ENCODE measurements around the gene BCAS3. TPM values are rescaled to one million over a fixed set of nuclear protein-coding genes. Genes with fewer than 3 reads are reported as not detected.

BCAS3 gene
- total RNA-seq, 1 experiment from 2014 or later: 26.3 TPM

- no peak overlapping the region for H3K27ac ChIP-seq (ENCODE audit: low read depth, low read length)
- BruUV-seq (replicated peaks): no TSS peak
- no peak overlapping the region for H2AFZ ChIP-seq (ENCODE audit: low read depth, low read length, poor library complexity, severe bottlenecking)
- POLR2A ChIA-PET: no interaction called here
- RAD21 ChIA-PET (ENCODE audit: low non-redundant PET in 1 of 2, low total read pairs in 2 of 2, uncharacterized antibody in 2 of 2, unreplicated experiment in 2 of 2): no interaction called here
- H3K4me2 ChIP-seq (ENCODE audit: low read length): no peak overlapping the region
- TF ChIP-seq SRF (IDR thresholded peaks at IDR 0.05; ENCODE audit: low read depth): no peak
- no peak for TF ChIP-seq JUND (IDR thresholded peaks at IDR 0.05)
- no peak for TF ChIP-seq RAD21 (IDR thresholded peaks at IDR 0.05; ENCODE audit: low read depth)
- no peak for TF ChIP-seq SP1 (IDR thresholded peaks at IDR 0.05; ENCODE audit: low read depth)
- TF ChIP-seq YY1 (IDR thresholded peaks at IDR 0.05; ENCODE audit: extremely low read depth, insufficient replicate concordance, low read depth, low read length): no peak
- TF ChIP-seq REST (IDR thresholded peaks at IDR 0.05; ENCODE audit: low read depth): no peak
- TF ChIP-seq POLR2AphosphoS5 (IDR thresholded peaks at IDR 0.05; ENCODE audit: low read depth, low read length): no peak
- TF ChIP-seq TCF7L2 (IDR thresholded peaks at IDR 0.05; ENCODE audit: borderline replicate concordance, extremely low read depth, insufficient read depth, insufficient read length): no peak
- TF ChIP-seq SIN3A (IDR thresholded peaks at IDR 0.05; ENCODE audit: low read depth): no peak
- TF ChIP-seq EZH2 (IDR thresholded peaks at IDR 0.05): no peak
- TF ChIP-seq CBX3 (IDR thresholded peaks at IDR 0.05; ENCODE audit: low read depth): no peak
- no peak for TF ChIP-seq ZNF274 (IDR thresholded peaks at IDR 0.05; ENCODE audit: low read depth, low read length)
- TF ChIP-seq ATF3 (IDR thresholded peaks at IDR 0.05): no peak
- TF ChIP-seq EZH2phosphoT487 (IDR thresholded peaks at IDR 0.05; ENCODE audit: borderline replicate concordance): no peak
- TF ChIP-seq POLR2A (IDR thresholded peaks at IDR 0.05; ENCODE audit: borderline replicate concordance, extremely low read depth, insufficient read depth, insufficient read length): no peak
- TF ChIP-seq ZFX (IDR thresholded peaks at IDR 0.05): no peak
- no peak for TF ChIP-seq CEBPB (IDR thresholded peaks at IDR 0.05; ENCODE audit: low read depth)
- no peak for ATAC-seq
- no peaks in the 10 kb centered on the region for H3K79me2 ChIP-seq (ENCODE audit: insufficient read depth, low read length)
- no peak overlapping the region for H3K4me3 ChIP-seq (replicated peaks in 1 of 2; ENCODE audit: low read depth in 1 of 2, low read length in 2 of 2)
- H3K36me3 ChIP-seq (ENCODE audit: control insufficient read depth in 1 of 2, insufficient read depth in 2 of 2, low read length in 2 of 2): no peaks in the 10 kb centered on the region
- CTCF ChIA-PET: interaction anchor here (1.6 kb wide), 1 partner anchor 9 kb away, joined by 5 read pairs; no protein-coding TSS in a partner anchor
- DNase-seq (ENCODE audit: low read depth, low spot score): no peak
- H3K9ac ChIP-seq (ENCODE audit: low read length): no peak overlapping the region
- no peaks in the 10 kb centered on the region for H3K9me2 ChIP-seq (ENCODE audit: insufficient read depth)
- no peaks in the 10 kb centered on the region for H4K20me1 ChIP-seq (ENCODE audit: insufficient read depth)
- H3K9me3 ChIP-seq (ENCODE audit: control insufficient read depth in 1 of 2, insufficient read depth in 1 of 2, low read depth in 1 of 2, low read length in 2 of 2): no peaks in the 10 kb centered on the region
- H3K4me1 ChIP-seq (ENCODE audit: control insufficient read depth in 1 of 2, insufficient read depth in 2 of 2, low read length in 2 of 2): peaks cover 0 to 3% of the 10 kb centered on the region in 2 experiments; a peak in 2 of 4 replicates
- intact Hi-C loops (cut with micrococcal nuclease): no loop called here
- no peaks in the 10 kb centered on the region for H3K27me3 ChIP-seq (ENCODE audit: insufficient read depth, low read length)
Observed at GRCh38 chr17:61384692-61385576, 707.3 kb downstream of the BCAS3 start.

Measured in HCT116 (cell line).